Caki2 (cell line): ENCODE data around the gene PCSK5. TPM values are rescaled to one million over a fixed set of nuclear protein-coding genes. Genes with fewer than 3 reads are reported as not detected.

ENCODE experiments used
- DNase-seq: peaks from one replicate; pipeline ENCODE4 v3.0.0-alpha.2; 2015; ENCODE audit warnings: low read depth
- in situ Hi-C: cut with HindIII; loops from 2 replicates; pipeline ENCODE4 v1.10.0; 2016; ENCODE audit warnings: low sequenced_read_pairs, low pct_unique_long_range_greater_than_20kb, mixed read lengths
- total RNA-seq: library from RNA; depleted of rRNA; stranded (reverse); fragments of >200 nt; shearing (Covaris generic); gene quantifications from 2 replicates; pipeline ENCODE4 v1.2.3, GENCODE V29; 2014; ENCODE audit warnings: low replicate concordance

Gene PCSK5
- total RNA-seq, 1 experiment from 2014 or later, result 104 TPM

DNA sequence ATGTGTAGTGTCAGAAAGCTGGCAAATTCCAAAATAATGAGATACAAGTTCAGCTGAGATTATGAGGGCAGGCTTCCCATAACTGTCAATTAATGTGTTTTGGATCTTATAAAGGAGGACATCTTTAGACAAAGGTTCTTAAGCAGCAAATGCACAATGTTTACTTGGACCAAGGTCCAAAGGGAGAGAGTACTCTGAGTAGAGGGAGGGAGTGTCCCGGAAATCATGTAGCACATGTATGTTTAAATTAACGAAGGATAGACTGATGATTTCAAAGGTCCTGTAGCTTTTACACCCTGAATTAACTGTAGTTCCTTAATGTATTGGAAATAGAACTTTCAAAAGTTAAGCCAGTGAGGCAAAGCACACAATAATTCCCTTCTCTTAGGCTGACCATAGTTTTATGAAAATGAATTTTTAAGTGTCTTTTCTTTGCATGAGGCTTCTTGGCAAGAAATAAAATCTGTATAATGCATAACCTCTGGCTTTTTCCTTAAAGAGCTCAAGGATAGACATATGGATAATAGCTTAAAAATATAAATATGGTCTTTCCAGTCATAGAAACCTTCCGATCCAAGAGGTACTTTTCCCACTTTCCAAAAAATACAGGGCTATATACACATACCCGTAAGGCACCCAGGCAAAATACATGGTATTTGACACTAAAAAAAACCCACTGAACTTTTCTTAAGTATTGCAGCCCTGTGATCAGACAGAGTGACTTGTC, 93.0 kb downstream of the PCSK5 start:
- DNase-seq, result no peak
- in situ Hi-C loops, result no loop called here

DNA sequence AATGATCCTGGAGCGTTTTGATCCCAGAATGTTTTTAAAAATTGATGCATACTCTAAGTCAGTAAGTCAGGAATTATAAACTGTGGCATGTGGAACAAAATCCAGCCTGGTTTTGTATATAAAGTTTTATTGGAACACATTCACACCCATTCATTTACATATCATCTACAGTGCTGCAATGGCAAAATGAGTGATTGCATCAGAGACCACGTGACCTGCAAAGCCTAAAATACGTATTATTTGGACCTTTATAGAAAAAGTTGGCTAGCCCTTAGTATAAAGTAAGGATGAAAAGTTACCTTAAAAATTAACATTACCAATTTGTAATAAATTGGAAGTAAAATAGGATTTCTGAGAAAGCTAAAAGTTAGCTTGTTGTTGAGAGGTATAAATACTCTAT, 95.0 kb downstream of the PCSK5 start:
- in situ Hi-C loops, result no loop called here

DNA sequence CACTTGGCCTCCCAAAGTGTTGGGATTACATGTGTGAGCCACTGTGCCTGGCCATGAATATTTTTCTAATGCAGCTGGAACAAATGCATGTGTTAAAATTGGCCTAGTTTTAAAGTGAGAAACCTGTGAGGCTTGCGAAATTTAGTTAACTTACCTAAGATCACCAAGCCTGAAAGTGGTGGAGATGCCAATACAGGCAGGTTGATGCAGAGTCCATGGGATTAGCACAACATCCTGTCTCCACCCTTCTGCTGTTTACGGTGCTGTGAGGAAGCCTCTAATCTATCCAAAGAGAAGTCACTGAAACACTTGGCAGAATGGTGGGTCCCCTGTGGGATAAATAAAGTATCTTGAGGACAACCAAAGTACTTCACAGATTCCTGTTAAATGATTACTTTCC, 98.2 kb downstream of the PCSK5 start:
- no peak for DNase-seq
- in situ Hi-C loops, result no loop called here

More for the DNA sequence above, 95.0 kb downstream of the PCSK5 start:
- no peak for DNase-seq

DNA sequence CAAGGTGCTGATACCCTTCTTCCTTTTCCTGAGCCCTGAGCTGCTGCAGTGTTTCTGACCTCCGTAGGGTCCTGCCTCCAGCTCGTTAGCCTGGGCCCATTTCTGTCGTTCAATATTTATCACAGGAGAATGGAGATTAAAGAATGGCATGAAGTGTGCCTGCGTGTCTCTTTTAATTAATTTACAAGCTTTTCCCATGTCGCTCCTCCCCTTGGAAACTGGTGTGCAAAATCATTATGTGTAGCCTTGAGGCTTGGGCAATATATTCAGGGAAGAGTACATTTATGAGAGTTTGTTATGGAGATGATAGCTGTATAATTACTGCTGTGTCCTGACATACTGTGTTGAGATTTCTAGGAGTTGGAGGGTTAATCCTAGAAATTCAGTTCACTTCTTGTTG, 99.7 kb downstream of the PCSK5 start:
- no peak for DNase-seq
- in situ Hi-C loops, result no loop called here

DNA sequence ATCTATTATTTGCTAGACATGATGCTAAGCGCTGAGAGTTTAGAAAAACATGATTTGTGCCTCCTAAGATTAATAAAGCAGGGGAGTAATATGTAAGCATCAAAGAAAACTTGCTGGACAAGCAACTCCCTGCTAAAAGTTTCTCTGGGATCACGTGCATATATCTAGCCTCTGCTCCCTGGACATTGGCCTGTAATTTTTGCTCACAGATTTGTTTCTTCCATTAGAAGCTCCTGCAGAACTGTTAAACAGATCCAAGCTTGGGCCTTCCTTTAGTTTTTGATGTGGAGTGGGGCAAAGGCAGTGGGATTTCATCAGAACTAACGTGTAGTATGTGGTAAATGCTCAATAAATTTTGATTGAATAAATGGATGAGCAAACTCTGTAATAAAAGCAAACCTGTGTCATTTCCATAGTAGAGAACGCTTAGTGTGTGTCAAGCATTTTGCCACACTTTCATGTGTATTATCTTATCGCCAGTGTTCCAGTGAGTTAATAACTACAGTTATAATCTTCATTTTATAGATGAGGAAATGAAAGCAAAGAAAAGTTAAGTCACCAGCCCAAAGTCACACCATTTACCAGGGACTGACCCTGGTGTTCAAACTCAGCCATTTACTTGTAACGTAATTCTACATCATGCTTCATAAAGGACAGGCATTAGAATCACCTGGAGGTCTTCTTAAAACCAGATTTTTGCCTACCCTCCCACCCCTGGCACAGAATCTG, 100.3 kb downstream of the PCSK5 start:
- DNase-seq, result no peak
- in situ Hi-C loops, result no loop called here

DNA sequence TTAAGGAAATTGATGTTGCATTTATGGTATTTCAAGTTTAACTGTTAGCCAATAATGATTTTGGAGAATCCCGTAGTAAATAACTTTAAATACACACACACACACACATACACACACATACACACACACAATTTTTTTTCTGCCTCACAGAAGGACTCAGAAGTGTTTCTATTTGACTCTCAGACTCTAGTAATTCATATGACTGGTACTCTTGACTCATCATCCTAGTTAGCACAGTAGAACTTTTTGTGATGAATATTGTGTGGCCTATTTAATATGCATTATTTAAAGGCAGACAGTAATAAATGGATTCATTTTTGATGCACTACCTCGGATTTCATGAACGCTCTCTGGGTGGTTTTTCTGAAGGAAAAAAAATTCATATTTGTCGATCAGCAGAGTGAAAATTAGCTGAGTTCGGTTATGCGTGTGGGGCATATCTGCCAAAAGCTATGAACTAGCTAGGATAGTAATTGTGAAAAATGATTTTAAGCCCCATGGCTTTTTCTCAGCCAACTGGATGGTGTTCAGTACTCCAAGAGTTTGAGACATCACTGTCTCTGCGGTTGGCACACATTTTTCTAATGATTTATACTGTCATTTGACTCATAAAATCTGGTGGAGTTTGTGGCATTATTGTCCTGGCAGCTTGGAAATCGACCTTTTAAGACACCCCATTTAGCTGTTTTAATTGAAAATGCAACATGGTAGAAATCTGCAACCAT, 102.2 kb downstream of the PCSK5 start:
- in situ Hi-C loops, result no loop called here
- DNase-seq, result no peak

DNA sequence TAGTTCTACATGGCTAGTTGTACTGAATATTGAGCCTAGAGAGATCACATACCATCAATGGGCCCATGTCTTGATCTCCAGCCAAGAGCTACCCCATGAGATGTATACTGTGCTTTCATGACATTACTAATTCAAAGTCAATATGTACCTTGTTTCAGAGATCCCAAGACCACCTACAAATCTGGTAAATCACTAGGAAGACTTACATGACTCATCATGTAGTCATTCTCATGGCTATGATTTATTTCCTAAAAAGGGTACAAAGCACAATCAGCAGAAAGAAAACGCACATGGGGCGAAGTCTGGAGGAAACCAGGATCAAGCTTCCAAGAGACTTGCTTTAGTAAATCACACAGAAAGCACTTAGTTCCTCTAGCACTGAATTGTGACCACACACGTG, 103.0 kb downstream of the PCSK5 start:
- peak; percentile 73 for DNase-seq

DNA sequence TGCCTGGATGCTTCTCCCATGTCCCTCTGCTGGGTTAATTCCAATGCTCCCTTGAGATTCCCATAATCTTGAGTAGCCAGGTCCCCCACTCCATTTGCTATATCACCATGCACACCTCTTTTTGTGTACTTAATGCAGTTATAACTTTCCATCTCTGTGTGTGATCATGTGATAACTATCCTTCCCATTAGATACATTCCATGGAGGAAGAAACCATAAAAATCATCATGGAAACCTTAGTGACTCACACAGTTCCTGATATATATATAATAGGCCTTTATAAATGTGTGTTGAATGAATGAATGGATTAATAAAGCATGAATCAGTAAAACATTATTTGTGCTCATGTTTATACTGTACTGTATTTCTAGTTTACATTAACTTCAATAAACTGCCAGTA, 104.6 kb downstream of the PCSK5 start:
- in situ Hi-C loops, result no loop called here
- DNase-seq, result no peak

More for the DNA sequence above, 103.0 kb downstream of the PCSK5 start:
- in situ Hi-C loops, result no loop called here

DNA sequence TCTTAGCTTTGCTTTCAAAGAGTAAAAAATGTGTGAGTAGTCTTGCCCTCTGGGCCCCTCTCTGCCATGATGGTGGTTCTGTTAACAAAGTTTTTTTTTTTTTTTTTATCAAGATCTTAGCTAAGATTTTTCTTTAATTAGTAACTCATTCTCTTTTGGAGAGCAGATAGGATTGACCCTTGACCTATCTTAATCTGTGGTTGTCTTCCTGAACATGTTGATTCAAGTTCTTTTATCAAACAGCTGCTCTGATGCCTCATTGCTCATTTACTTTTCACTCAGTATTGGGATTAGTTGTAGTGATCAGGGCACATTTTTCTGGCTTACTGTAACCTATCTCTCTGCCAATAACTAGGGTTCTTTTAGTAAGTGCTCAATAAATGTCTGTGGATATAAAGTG, 106.3 kb downstream of the PCSK5 start:
- DNase-seq, result peak; percentile 54
- in situ Hi-C loops, result no loop called here

DNA sequence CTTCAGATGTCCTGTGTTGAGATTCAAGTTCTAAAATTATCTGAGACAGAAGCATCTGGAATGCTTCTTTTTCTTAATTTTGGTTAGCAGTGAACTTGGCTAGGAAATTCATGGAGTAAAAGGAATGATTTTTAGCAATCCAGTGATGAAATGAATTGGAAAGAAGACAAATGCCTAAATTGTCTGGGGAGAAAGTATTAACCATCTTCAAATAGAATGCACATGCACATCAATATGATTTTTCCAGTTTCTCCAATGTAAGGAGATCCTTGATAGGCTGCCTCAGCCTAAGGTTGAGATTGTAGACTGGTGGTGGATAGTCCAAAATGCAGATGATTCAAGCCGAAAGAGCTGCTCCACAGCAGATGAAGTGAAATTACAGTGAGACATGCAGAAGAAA, 106.7 kb downstream of the PCSK5 start:
- in situ Hi-C loops, result no loop called here
- DNase-seq, result no peak

DNA sequence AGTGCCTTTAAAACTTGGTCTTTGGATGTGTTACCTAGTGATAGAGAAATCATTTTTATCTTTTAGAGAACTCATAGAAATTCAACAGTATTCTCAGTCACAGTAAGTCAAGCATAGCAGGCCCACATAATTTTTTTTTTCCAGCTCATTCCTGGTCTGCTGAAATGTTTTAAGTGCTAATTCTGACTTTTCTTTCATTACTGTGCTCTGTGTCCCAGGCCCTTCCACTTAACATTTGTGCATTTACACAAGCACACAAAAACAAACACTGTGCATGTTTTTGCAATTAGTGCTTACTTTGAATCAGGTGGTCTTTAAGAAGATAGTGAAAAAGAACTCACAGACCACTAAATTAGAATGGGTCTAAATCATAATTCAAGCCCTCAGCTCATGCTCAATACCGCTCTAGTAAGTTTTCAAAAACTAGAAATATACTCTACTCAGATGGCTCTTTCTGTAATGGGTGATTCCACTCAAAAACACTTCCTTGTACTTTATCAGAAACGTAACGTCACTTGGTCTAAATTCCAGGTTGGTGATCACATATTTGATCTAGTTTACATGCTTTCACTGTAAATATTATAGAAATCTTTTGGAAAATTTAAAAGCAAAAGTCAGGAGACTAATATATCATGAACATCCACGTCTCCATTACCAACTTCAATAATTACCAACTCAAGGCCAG, 107.8 kb downstream of the PCSK5 start:
- in situ Hi-C loops, result no loop called here
- DNase-seq, result no peak

DNA sequence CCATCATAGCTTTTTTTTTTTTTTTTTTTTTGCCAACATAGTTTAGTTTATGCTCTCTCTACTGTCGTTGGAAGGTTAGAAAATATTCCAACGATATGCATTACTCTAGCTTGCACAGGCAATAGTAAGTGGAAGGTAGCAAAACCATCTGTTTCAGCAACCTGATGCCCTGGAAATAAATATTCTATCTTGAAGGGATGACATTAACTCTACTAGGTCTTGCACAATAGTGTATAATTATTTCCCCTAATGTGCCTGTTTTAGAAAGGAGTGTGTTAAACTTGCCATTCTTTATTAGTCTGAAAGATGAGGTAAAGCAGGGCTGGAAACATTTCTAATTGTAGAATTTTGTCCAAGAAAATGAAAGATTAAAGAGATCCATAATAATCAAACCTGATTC, 111.0 kb downstream of the PCSK5 start:
- in situ Hi-C loops, result no loop called here
- DNase-seq, result no peak

DNA sequence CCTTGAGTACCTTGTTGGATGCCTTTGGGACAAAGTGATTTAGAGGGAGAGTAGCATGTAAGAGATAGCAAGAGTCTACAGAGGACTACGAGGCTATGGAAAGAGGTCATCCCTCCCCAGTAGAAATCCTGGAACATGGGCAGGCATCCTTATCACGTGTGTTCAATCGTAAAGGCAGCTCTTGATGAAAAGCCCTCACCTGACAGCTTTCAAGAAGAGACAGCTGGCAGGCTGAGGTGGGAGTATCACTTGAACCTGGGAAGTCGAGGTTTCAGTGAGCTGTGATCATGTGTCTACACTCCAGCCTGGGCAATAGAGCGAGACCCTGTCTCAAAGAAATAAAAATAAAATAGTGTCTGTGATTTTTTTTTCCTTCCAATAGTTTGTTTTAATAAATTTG, 112.6 kb downstream of the PCSK5 start:
- in situ Hi-C loops, result no loop called here
- no peak for DNase-seq

DNA sequence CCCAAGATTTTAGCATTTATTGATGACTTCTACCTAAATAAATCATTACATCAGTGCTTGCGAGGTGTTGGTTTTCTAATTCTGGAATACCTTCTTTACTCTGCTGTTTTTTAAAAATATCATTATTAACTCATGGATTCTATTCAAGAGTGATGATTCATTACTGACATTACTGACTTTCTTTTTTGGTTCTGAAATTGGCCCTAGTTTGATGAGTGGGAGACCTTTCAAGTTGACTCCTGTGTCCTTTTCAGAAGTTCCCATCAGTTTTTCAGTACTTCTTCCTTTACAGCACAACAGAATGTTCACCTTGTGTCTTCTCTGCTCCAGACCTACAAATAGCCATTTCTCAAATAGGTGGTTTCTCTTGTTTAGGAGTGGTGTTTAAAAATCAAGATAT, 114.1 kb downstream of the PCSK5 start:
- in situ Hi-C loops, result no loop called here
- no peak for DNase-seq

DNA sequence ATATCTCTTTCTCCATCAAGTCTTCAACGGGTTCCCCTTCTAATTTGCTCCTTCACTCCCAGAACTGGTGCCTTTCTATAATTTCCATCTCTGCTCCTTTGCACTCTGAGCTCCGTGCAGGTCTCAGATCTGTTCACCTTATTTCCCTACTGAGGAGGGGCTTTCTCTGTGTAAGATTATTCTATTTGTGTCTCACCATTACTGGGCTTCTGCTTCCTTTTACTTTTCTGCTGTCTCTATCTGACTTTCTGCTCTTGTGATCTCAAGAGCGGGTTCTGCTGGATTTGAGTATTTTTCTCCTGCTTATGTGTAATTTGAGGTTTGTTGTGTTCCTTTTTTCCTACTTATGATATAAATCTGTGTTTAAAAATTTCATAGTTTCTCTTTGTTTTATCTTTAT, 117.5 kb downstream of the PCSK5 start:
- DNase-seq, result no peak
- in situ Hi-C loops, result no loop called here

DNA sequence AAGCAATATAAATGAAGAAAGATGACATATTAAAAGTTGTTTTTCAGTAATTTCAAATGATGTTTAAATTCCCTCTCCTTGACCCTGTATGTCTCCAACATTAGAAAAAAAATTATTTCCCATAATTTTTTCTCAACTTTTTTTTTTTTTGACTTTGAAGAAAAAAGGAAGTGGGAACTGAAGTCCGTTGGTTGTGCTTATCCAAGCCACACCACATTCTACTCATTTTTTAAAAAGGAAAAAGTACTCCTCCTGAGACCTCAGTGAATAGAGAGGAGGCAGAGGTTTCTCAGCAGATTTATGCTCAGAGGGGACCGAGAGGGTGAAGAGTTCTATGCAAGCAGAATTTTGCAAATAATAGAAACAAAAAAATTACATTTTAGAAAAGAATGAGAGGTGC, 123.3 kb downstream of the PCSK5 start:
- in situ Hi-C loops, result no loop called here
- DNase-seq, result no peak

DNA sequence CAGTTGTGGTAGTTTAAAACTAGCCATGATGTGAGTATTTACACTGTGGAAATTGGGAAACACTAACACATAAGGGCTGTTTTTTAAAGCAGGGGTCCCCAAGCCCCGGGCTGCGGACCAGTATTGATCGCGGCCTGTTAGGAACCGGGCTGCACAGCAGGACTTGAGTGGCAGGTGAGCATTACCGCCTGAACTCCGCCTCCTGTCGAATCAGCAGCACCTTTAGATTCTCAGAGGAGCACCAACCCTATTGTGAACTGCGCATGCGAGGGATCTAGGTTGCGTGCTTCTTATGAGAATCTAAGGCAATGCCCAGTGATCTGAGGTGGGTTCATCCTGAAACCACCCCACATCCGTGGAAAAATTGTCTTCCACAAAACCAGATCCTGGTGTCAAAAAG, 127.8 kb downstream of the PCSK5 start:
- in situ Hi-C loops, result no loop called here
- no peak for DNase-seq

DNA sequence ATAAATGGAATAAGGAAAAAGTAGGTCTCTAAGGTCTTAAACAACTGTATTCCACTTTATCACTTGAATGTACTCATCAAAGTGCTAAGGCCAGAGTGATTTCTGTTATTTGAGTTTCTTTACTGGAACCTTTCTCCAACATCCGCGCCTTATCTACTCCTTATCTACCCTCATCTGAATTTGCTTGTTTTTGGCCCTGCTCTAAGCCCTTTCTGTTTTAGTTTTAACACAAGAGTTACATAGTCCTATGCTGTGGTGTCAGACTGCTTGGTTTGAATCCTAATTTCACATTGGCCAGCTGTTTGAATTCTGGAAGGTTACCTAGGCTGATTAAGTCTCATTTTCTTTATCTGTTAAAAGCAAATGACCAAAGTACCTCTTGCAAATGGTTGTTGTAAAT, 128.3 kb downstream of the PCSK5 start:
- in situ Hi-C loops, result no loop called here
- DNase-seq, result no peak

DNA sequence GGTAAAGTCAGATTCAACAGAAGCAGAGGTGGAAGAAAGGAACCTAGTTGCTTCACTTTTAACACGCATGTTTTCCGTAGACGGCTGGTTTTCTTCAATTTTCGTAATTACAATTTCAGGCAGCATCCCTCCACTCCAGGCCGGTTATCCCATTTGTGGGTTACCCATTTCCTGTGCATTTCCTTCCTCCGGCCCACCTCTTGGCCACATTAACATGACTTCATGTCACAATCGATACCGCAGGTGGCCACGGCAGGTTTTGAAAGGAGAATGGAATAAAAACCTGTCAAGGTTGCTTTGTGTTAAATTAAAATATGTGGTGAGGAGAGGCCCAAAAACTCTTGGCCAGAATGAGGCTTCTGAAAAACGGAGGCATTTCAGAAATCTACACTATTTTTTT, 130.2 kb downstream of the PCSK5 start:
- in situ Hi-C loops, result no loop called here
- DNase-seq, result no peak
